B cell (primary cell): ENCODE results near the gene FOXA3. TPM values are rescaled to one million over a fixed set of nuclear protein-coding genes. Genes with fewer than 3 reads are reported as not detected.

Experiments used
- ATAC-seq: fragments of 200-7000 bp; cut with Tn5 transposase; one replicate; pipeline ENCODE4 v1.10.0; 2021; ENCODE audit warnings: low read depth, mild to moderate bottlenecking, moderate number of reproducible peaks, moderate library complexity
- CTCF ChIA-PET: fragments of 350-600 bp; sonication (Branson Sonifier 250); formaldehyde crosslinking; loops from one replicate; lab custom pipeline; 2021; ENCODE audit warnings: antibody characterized with exemption, inconsistent platforms; lab: Charles Lee
- POLR2A ChIA-PET: fragments of 350-600 bp; sonication (Branson Sonifier 250); formaldehyde crosslinking; loops from one replicate; lab custom pipeline; 2021; ENCODE audit warnings: antibody characterized with exemption; lab: Charles Lee
- DNase-seq: peaks from one replicate; pipeline ENCODE4 v3.0.0; 2013
- H2AFZ ChIP-seq: 2 replicates; pipeline ENCODE4 v1.6.1; 2012; ENCODE audit warnings: mild to moderate bottlenecking, low read depth, low read length; ENCODE audit not compliant: insufficient read depth, poor library complexity, severe bottlenecking
- H3K27ac ChIP-seq, 2 donors: 1 replicate in 1 of 2; 2 replicates in 1 of 2; pipeline ENCODE4 v1.5.1; 2012 to 2013; ENCODE audit warnings: low read length in 2 of 2, mild to moderate bottlenecking in 2 of 2, moderate library complexity in 1 of 2
- H3K27me3 ChIP-seq, 4 experiments: fragments of 200-600 bp in 1 of 4; sonication (generic) in 1 of 4; replicated peaks in 1 of 4; 1 replicate in 2 of 4; 2 replicates in 2 of 4; pipeline versions ENCODE4 v1.6.1 to v1.7.0; 2013 to 2016; ENCODE audit warnings: low read length in 3 of 4, mild to moderate bottlenecking in 2 of 4, mixed read lengths in 1 of 4, moderate library complexity in 1 of 4; ENCODE audit not compliant: insufficient read depth in 4 of 4, control insufficient read depth in 3 of 4; ENCODE audit errors: control extremely low read depth in 1 of 4
- H3K36me3 ChIP-seq, 2 experiments: replicated peaks in 1 of 2; 1 replicate in 1 of 2; 2 replicates in 1 of 2; pipeline versions ENCODE4 v1.6.1 to v1.7.1; 2013; ENCODE audit warnings: low read length in 1 of 2; ENCODE audit not compliant: insufficient read depth in 2 of 2, control insufficient read depth in 1 of 2; ENCODE audit errors: control extremely low read depth in 1 of 2, extremely low read depth in 1 of 2
- H3K4me1 ChIP-seq, 2 donors: fragments of 200-600 bp in 1 of 2; sonication (generic) in 1 of 2; 1 replicate in 1 of 2; 2 replicates in 1 of 2; pipeline versions ENCODE4 v1.5.1 to v1.6.1; 2013 to 2017; ENCODE audit warnings: low read length in 2 of 2; ENCODE audit not compliant: control insufficient read depth in 2 of 2, insufficient read depth in 2 of 2
- H3K4me2 ChIP-seq: replicated peaks from 2 replicates; pipeline ENCODE3; 2012; ENCODE audit warnings: mild to moderate bottlenecking, low read depth, low read length; ENCODE audit not compliant: poor library complexity, severe bottlenecking
- H3K4me3 ChIP-seq, 5 experiments: fragments of 200-600 bp in 1 of 5; sonication (generic) in 1 of 5; 1 replicate in 3 of 5; 2 replicates in 2 of 5; pipeline versions ENCODE4 v1.5.1 to v1.7.0; 2011 to 2016; ENCODE audit warnings: low read length in 4 of 5, mild to moderate bottlenecking in 4 of 5, low read depth in 2 of 5, control low read depth in 1 of 5, moderate library complexity in 1 of 5; ENCODE audit not compliant: insufficient read depth in 1 of 5; ENCODE audit errors: control extremely low read depth in 1 of 5, extremely low read depth in 1 of 5
- H3K79me2 ChIP-seq: fragments of 200-600 bp; sonication (generic); one replicate; pipeline ENCODE4 v1.6.0; 2016; ENCODE audit warnings: low read length; ENCODE audit not compliant: control insufficient read depth, insufficient read depth
- H3K9ac ChIP-seq: fragments of 200-600 bp; sonication (generic); 2 replicates; pipeline ENCODE4 v1.6.1; 2017; ENCODE audit warnings: mild to moderate bottlenecking, low read length, moderate library complexity
- H3K9me3 ChIP-seq, 3 donors: one replicate each; pipeline versions ENCODE4 v1.6.1 to v1.7.1; 2013; ENCODE audit warnings: low read length in 2 of 3; ENCODE audit not compliant: control insufficient read depth in 2 of 3, insufficient read depth in 1 of 3; ENCODE audit errors: control extremely low read depth in 1 of 3
- H4K20me1 ChIP-seq: 2 replicates; pipeline ENCODE4 v1.6.0; 2012; ENCODE audit warnings: mild to moderate bottlenecking, low read length; ENCODE audit not compliant: insufficient read depth, control insufficient read depth, poor library complexity, severe bottlenecking
- H3K27ac Mint-ChIP-seq: one replicate; pipeline ENCODE4 v1.8.0; 2021; ENCODE audit warnings: mixed read lengths
- H3K27me3 Mint-ChIP-seq: one replicate; pipeline ENCODE4 v1.8.0; 2021; ENCODE audit warnings: mixed read lengths
- H3K4me1 Mint-ChIP-seq: one replicate; pipeline ENCODE4 v1.8.0; 2021; ENCODE audit warnings: mixed read lengths
- H3K4me3 Mint-ChIP-seq: one replicate; pipeline ENCODE4 v1.8.0; 2021; ENCODE audit warnings: mixed read lengths
- H3K9me3 Mint-ChIP-seq: one replicate; pipeline ENCODE4 v1.8.0; 2022; ENCODE audit warnings: mixed read lengths; ENCODE audit not compliant: insufficient read depth
- CTCF ChIP-seq: fragments of 200-600 bp; IDR thresholded peaks from one replicate; pipeline ENCODE4 v1.8.0; 2022; ENCODE audit warnings: antibody characterized with exemption, mild to moderate bottlenecking
- EZH2 ChIP-seq: IDR thresholded peaks from 2 replicates; pipeline ENCODE4 v1.6.1; 2012; ENCODE audit warnings: borderline replicate concordance, low read depth, mild to moderate bottlenecking, moderate library complexity, low read length; ENCODE audit not compliant: insufficient read depth, poor library complexity, severe bottlenecking
- WGBS: methylation state at CpG from one replicate; pipeline ENCODE4 v1.1.5; 2013; ENCODE audit warnings: missing lambda C conversion rate; ENCODE audit not compliant: insufficient coverage; 5-methylcytosine and 5-hydroxymethylcytosine counted together
- intact Hi-C: fragments of 100-400 bp; cut with micrococcal nuclease; formaldehyde crosslinking; loops from one replicate; pipeline ENCODE4 v1.10.0; 2022
- polyA plus RNA-seq: library from polyadenylated mRNA; depleted of rRNA; stranded (reverse); fragments of >200 nt; gene quantifications from 2 replicates; pipeline ENCODE4 v1.2.3, GENCODE V29; 2012
- total RNA-seq, 2 donors: library from RNA; stranded (reverse); fragments of 120-200 nt in 1 of 2; gene quantifications; 1 replicate in 1 of 2; 2 replicates in 1 of 2; pipeline versions ENCODE4 v1.2.3 to v1.2.4, GENCODE V29; 2013 to 2022

The FOXA3 gene
- total and polyA plus RNA-seq, 2 donors (not counting 1 experiment from before 2014, with no cell fraction given) = not detected

- POLR2A ChIA-PET = no interaction called here
- H3K4me1 Mint-ChIP-seq = no peaks in the 10 kb centered on the region
- CTCF ChIA-PET = interaction anchor here (0.6 kb wide), 1 partner anchor 24 kb away, joined by 3 read pairs; no protein-coding TSS in a partner anchor
Observed at GRCh38 chr19:45828945-45829344, 35.2 kb upstream of the FOXA3 start.

GRCh38 chr19:45834970-45835369, 29.2 kb upstream of the FOXA3 start:
- Histone ChIP-seq H3K4me2 (no peak overlapping the region), H3K27ac (no peak overlapping the region), H4K20me1 (peaks cover 18% of the 10 kb centered on the region), H3K4me1 (no peaks in the 10 kb centered on the region), H3K9ac (no peak overlapping the region), H3K79me2 (peaks cover 14% of the 10 kb centered on the region), H3K9me3 (peaks cover 0 to 7% (median 0%) of the 10 kb centered on the region in 3 donors), H2AFZ (no peak overlapping the region), H3K27me3 (no peaks in the 10 kb centered on the region), H3K4me3 (no peak overlapping the region), H3K36me3 (peaks cover 20 to 69% of the 10 kb centered on the region in 2 experiments)
- Mint-ChIP-seq H3K4me3 (no peak overlapping the region), H3K27me3 (no peaks in the 10 kb centered on the region), H3K27ac (no peak overlapping the region), H3K9me3 (no peaks in the 10 kb centered on the region), H3K4me1 (no peaks in the 10 kb centered on the region)
- ATAC-seq (no peak), DNase-seq (no peak)
- 100% methylated on average over 6 of the region's 7 CpGs for WGBS
- intact Hi-C loops = no loop called here
- ChIA-PET CTCF (interaction anchor here (0.6 kb wide), 1 partner anchor 31 kb away, joined by 3 read pairs; no protein-coding TSS in a partner anchor), POLR2A (no interaction called here)
- no peak for TF ChIP-seq EZH2
- no peak for TF ChIP-seq CTCF

More at GRCh38 chr19:45828945-45829344, 35.2 kb upstream of the FOXA3 start:
- no peaks in the 10 kb centered on the region for H3K4me1 ChIP-seq
- H2AFZ ChIP-seq = no peak overlapping the region
- Mint-ChIP-seq H3K4me3 (no peak overlapping the region), H3K9me3 (no peaks in the 10 kb centered on the region), H3K27me3 (no peaks in the 10 kb centered on the region), H3K27ac (no peak overlapping the region)
- H3K27me3 ChIP-seq = no peaks in the 10 kb centered on the region
- intact Hi-C loops = no loop called here
- no peak for DNase-seq
- WGBS = 98% methylated on average over 14 of the region's 16 CpGs
- H3K9me3 ChIP-seq = no peaks in the 10 kb centered on the region
- H3K4me2 ChIP-seq = no peak overlapping the region
- H3K9ac ChIP-seq = no peak overlapping the region
- no peak for TF ChIP-seq EZH2
- TF ChIP-seq CTCF = no peak
- H4K20me1 ChIP-seq = peaks cover 12% of the 10 kb centered on the region
- H3K36me3 ChIP-seq = peaks cover 4 to 81% of the 10 kb centered on the region in 2 experiments
- no peak overlapping the region for H3K4me3 ChIP-seq
- ATAC-seq = no peak
- H3K79me2 ChIP-seq = peaks cover 7% of the 10 kb centered on the region
- no peak overlapping the region for H3K27ac ChIP-seq
